Right atrium auricular region (tissue), 2 donors: Measurements from ENCODE around the gene EDNRA. TPM values are rescaled to one million over a fixed set of nuclear protein-coding genes. Genes with fewer than 3 reads are reported as not detected.
"Not testable (repeated sequence)": the region's sequence is repeated elsewhere in the genome, so short reads cannot be mapped to it uniquely, and the experiment has no call there.

Experiments
- DNase-seq: peaks from one replicate; pipeline ENCODE4 v3.0.0-alpha.2; 2019; ENCODE audit warnings: low spot score
- H3K27ac ChIP-seq, 2 donors: fragments of 200-600 bp; sonication (generic); 1 replicate in 1 of 2; 2 replicates in 1 of 2; pipeline ENCODE4 v1.5.1; 2016 to 2019
- H3K27me3 ChIP-seq, 2 donors: fragments of 200-600 bp; sonication (generic); one replicate each; pipeline versions ENCODE4 v1.5.1 to v1.6.0; 2017 to 2019
- H3K36me3 ChIP-seq: fragments of 200-600 bp; sonication (generic); one replicate; pipeline ENCODE4 v1.5.1; 2016
- H3K4me1 ChIP-seq, 2 donors: fragments of 200-600 bp; sonication (generic); one replicate each; pipeline versions ENCODE4 v1.5.1 to v1.6.0; 2017 to 2019
- H3K4me3 ChIP-seq, 2 donors: fragments of 200-600 bp; sonication (generic); 1 replicate in 1 of 2; 2 replicates in 1 of 2; pipeline ENCODE4 v1.5.1; 2017 to 2019; ENCODE audit warnings: mild to moderate bottlenecking in 1 of 2, moderate library complexity in 1 of 2
- H3K9me3 ChIP-seq, 2 donors: fragments of 200-600 bp; sonication (generic); one replicate each; pipeline ENCODE4 v1.5.1; 2019
- CTCF ChIP-seq, 2 donors: fragments of 200-600 bp; sonication (generic); IDR thresholded peaks; one replicate each; pipeline ENCODE4 v1.5.1; 2019; ENCODE audit warnings: antibody characterized with exemption in 2 of 2
- total RNA-seq, 2 donors: library from RNA; depleted of rRNA; stranded (reverse); fragments of >200 nt; gene quantifications; one replicate each; pipeline ENCODE4 v1.1.0, GENCODE V29; 2016

Gene EDNRA
- 10 to 100 TPM; 64.8 to 72.7 TPM for total RNA-seq

GRCh38 chr4:147480891-147481576 is at the start of gene EDNRA:
Gene EDNRA, plus strand, starts transcription at chr4:147481097. Its CDS starts 4,585 bp downstream, at chr4:147485682.
- no peaks in the 10 kb centered on the region for H3K36me3 ChIP-seq
- H3K9me3 ChIP-seq: no peaks in the 10 kb centered on the region
- H3K4me3 ChIP-seq: peak within 1 kb of the TSS; percentile 70
- H3K4me1 ChIP-seq: peaks cover 0 to 21% of the 10 kb centered on the region in 2 donors
- no peak for DNase-seq
- TF ChIP-seq CTCF (IDR thresholded peaks at IDR 0.05): no peak
- no peaks in the 10 kb centered on the region for H3K27me3 ChIP-seq
- peak within 1 kb of the TSS; percentile 94 to 97 for H3K27ac ChIP-seq

DNA sequence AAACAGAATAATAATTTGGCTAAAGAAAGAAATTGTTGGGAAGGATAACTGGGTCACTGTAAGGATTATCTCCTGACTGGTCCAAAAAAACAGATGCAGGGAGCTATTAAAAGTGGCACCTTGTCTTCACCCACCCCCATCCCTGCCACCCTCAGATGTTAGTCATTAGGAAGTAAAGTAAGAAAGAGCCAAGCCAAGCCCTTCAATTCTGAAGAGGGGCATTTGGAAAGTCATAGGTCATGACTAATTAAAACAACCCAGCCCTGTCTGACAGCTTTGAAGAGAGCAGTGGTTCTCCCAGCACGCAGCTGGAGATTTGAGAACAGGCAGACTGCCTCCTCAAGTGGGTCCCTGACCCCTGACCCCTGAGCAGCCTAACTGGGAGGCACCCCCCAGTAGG is 46.5 kb upstream of the EDNRA start:
- H3K27me3 ChIP-seq, H3K27ac ChIP-seq, H3K4me3 ChIP-seq, DNase-seq, H3K9me3 ChIP-seq, H3K4me1 ChIP-seq, H3K36me3 ChIP-seq: not testable (repeated sequence)

DNA sequence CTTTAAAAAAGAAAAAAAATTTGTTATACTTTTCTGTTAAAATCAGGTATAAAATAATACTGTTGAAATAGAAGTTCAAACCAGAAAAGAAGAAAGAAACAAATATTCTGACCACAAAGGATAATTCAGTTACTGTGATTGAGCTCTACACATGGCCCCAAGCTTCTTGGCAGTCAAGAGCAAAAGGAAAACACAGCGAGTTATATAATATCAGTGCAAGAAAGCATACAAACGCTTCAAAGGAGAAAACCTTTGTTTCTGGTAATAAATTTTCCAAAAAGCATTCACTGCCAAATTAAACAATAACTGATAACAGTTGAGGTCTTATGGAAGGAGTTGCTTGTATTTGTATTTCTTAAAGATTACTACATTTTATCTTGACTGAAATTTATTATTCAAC is 40.5 kb upstream of the EDNRA start:
- no peak for TF ChIP-seq CTCF (IDR thresholded peaks at IDR 0.05)
- no peak for DNase-seq
- Histone ChIP-seq H3K27me3 (no peaks in the 10 kb centered on the region), H3K4me3 (no peak overlapping the region), H3K4me1 (no peaks in the 10 kb centered on the region), H3K36me3 (no peaks in the 10 kb centered on the region), H3K9me3 (no peaks in the 10 kb centered on the region), H3K27ac (no peak overlapping the region)

DNA sequence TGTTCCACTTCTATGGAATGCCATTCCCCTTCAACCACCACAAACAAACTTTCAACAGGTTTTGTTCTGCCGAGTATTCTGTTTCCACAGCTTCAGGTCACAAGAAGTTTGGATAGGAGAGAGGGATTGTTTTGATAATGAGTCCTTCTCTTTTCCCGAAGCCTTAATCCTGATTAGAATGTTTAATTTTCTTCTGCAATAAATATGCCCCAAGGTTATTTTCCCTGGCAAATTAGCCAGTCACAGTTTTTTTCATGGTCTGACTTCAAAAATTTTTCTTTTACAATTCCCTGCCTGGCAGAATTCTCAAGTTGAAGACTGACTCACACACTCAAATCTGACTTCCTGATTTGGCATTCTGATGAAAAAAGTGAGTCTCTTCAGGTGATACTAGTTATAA is 33.1 kb upstream of the EDNRA start:
- H3K36me3 ChIP-seq: no peaks in the 10 kb centered on the region
- no peaks in the 10 kb centered on the region for H3K27me3 ChIP-seq
- H3K9me3 ChIP-seq: no peaks in the 10 kb centered on the region
- H3K27ac ChIP-seq: no peak overlapping the region
- no peak for TF ChIP-seq CTCF (IDR thresholded peaks at IDR 0.05)
- no peak overlapping the region for H3K4me3 ChIP-seq
- no peak for DNase-seq
- H3K4me1 ChIP-seq: no peaks in the 10 kb centered on the region

GRCh38 chr4:147453561-147454141 is 27.2 kb upstream of the EDNRA start:
- no peak for TF ChIP-seq CTCF (IDR thresholded peaks at IDR 0.05)

DNA sequence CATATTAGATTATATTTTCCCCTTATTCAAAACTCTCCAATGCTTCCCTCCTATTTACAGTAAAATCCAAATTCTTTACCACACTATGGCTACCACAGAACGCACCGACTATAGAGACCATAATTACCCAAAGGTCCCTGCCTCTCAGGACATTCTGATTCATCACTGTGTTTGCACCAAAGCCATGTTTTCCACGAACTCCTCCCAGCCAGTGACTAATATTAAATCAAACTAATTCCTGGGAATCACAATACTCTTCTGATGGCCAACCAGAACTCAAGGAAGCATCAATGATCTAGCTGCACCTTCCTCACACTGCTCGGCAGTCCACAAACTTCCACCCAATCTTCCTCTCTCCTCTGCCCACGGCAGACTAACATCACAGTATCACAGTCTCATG is 24.2 kb upstream of the EDNRA start:
- Histone ChIP-seq H3K4me1 (no peaks in the 10 kb centered on the region), H3K9me3 (no peaks in the 10 kb centered on the region), H3K27me3 (no peaks in the 10 kb centered on the region), H3K4me3 (no peak overlapping the region), H3K27ac (no peak overlapping the region), H3K36me3 (no peaks in the 10 kb centered on the region)
- DNase-seq: no peak
- TF ChIP-seq CTCF (IDR thresholded peaks at IDR 0.05): no peak

More at GRCh38 chr4:147453561-147454141, 27.2 kb upstream of the EDNRA start:
- DNase-seq: no peak
- H3K4me3 ChIP-seq: no peak overlapping the region
- no peaks in the 10 kb centered on the region for H3K27me3 ChIP-seq
- no peaks in the 10 kb centered on the region for H3K4me1 ChIP-seq
- no peaks in the 10 kb centered on the region for H3K36me3 ChIP-seq
- no peak overlapping the region for H3K27ac ChIP-seq
- H3K9me3 ChIP-seq: no peaks in the 10 kb centered on the region
